ENCODE results near the gene CALHM3. TPM values are rescaled to one million over a fixed set of nuclear protein-coding genes. Genes with fewer than 3 reads are reported as not detected.

CALHM3 gene
- total RNA-seq, 6 donors from 2014 or later = 0.30 to 0.79 TPM; not detected in 4

- WGBS, 2 donors = 82 to 86% methylated on average over 8 of the region's 8 CpGs
- no peak overlapping the region for H3K4me3 ChIP-seq
- no peaks in the 10 kb centered on the region for H3K36me3 ChIP-seq
- DNase-seq (no peak), ATAC-seq (ENCODE audit: low FRiP score in 2 of 2) (no peak)
- TF ChIP-seq POLR2AphosphoS5 (IDR thresholded peaks at IDR 0.05) = no peak
- no peak for TF ChIP-seq EP300 (IDR thresholded peaks at IDR 0.05)
- no peak for TF ChIP-seq CTCF (IDR thresholded peaks at IDR 0.05)
- no peak for TF ChIP-seq POLR2A (IDR thresholded peaks at IDR 0.05)
- peaks cover 15 to 17% (median 15%) of the 10 kb centered on the region in 4 donors for H3K4me1 ChIP-seq
- peaks cover 0 to 26% (median 11%) of the 10 kb centered on the region in 4 donors for H3K27me3 ChIP-seq
- no peak overlapping the region for H3K27ac ChIP-seq
- H3K9me3 ChIP-seq = no peaks in the 10 kb centered on the region
Observed at GRCh38 chr10:103497161-103497915, 18.3 kb upstream of the CALHM3 start.

- Histone ChIP-seq H3K4me3 (no peak overlapping the region), H3K36me3 (no peaks in the 10 kb centered on the region), H3K27ac (no peak overlapping the region), H3K9me3 (no peaks in the 10 kb centered on the region), H3K4me1 (peaks cover 15 to 17% (median 15%) of the 10 kb centered on the region in 4 donors), H3K27me3 (peaks cover 0 to 26% (median 11%) of the 10 kb centered on the region in 4 donors)
- 71 to 89% methylated on average over 3 of the region's 3 CpGs for WGBS, 2 donors
- ATAC-seq (ENCODE audit: low FRiP score in 2 of 2) (no peak), DNase-seq (no peak)
- TF ChIP-seq POLR2AphosphoS5 (IDR thresholded peaks at IDR 0.05) = no peak
- TF ChIP-seq EP300 (IDR thresholded peaks at IDR 0.05) = no peak
- TF ChIP-seq CTCF (IDR thresholded peaks at IDR 0.05) = no peak
- no peak for TF ChIP-seq POLR2A (IDR thresholded peaks at IDR 0.05)
Observed at GRCh38 chr10:103495321-103495720, 16.3 kb upstream of the CALHM3 start.

- no peak overlapping the region for H3K27ac ChIP-seq
- no peaks in the 10 kb centered on the region for H3K36me3 ChIP-seq
- peaks cover 15 to 17% (median 15%) of the 10 kb centered on the region in 4 donors for H3K4me1 ChIP-seq
- DNase-seq (peak in 1 of 2 donors; percentile 89), ATAC-seq (ENCODE audit: low FRiP score in 2 of 2) (peak in 1 of 2 donors; percentile 45)
- WGBS, 2 donors = 1 to 2% methylated on average over 25 to 48 of the region's 92 CpGs
- TF ChIP-seq POLR2A (IDR thresholded peaks at IDR 0.05) = no peak
- TF ChIP-seq EP300 (IDR thresholded peaks at IDR 0.05) = no peak
- TF ChIP-seq CTCF (IDR thresholded peaks at IDR 0.05) = no peak
- no peak for TF ChIP-seq POLR2AphosphoS5 (IDR thresholded peaks at IDR 0.05)
- H3K4me3 ChIP-seq = peak overlapping the region in 3 of 4 donors; percentile 50 to 59 (median 56)
- H3K9me3 ChIP-seq = no peaks in the 10 kb centered on the region
- H3K27me3 ChIP-seq = peaks cover 0 to 26% (median 11%) of the 10 kb centered on the region in 4 donors
Observed at GRCh38 chr10:103493916-103494877, 15.2 kb upstream of the CALHM3 start.

- TF ChIP-seq POLR2AphosphoS5 (IDR thresholded peaks at IDR 0.05) (no peak), EP300 (IDR thresholded peaks at IDR 0.05) (no peak), CTCF (IDR thresholded peaks at IDR 0.05) (no peak), POLR2A (IDR thresholded peaks at IDR 0.05) (no peak)
- no peaks in the 10 kb centered on the region for H3K9me3 ChIP-seq
- no peak within 1 kb of the TSS for H3K27ac ChIP-seq
- H3K4me1 ChIP-seq = peaks cover 15 to 17% (median 15%) of the 10 kb centered on the region in 4 donors
- peak in 1 of 2 donors; percentile 33 for ATAC-seq (ENCODE audit: low FRiP score in 2 of 2)
- H3K27me3 ChIP-seq = peaks cover 0 to 26% (median 11%) of the 10 kb centered on the region in 4 donors
- H3K4me3 ChIP-seq = peak within 1 kb of the TSS in 3 of 4 donors; percentile 50 to 59 (median 56)
- peak in 1 of 2 donors; percentile 79 for DNase-seq
- 4 to 8% methylated on average over 13 to 33 of the region's 65 CpGs for whole genome bisulfite sequencing, 2 donors
- H3K36me3 ChIP-seq = no peaks in the 10 kb centered on the region
Observed at GRCh38 chr10:103493362-103493915, 14.4 kb upstream of the CALHM3 start, which contains the start of gene NEURL1. Gene NEURL1 (plus strand): TSS chr10:103493705. CDS start chr10:103494388, 683 bp downstream.
